OCI-LY1 (cell line): ENCODE data around the gene ARMCX2.

Source experiments
- H2AFZ ChIP-seq: fragments of 200-600 bp; sonication (generic), shearing (Covaris generic); 2 replicates; pipeline ENCODE4 v1.6.0; 2014; ENCODE audit warnings: antibody characterized with exemption, mild to moderate bottlenecking, low read length
- H3F3A ChIP-seq: fragments of 200-600 bp; sonication (generic), shearing (Covaris generic); 2 replicates; pipeline ENCODE4 v1.6.0; 2014; ENCODE audit warnings: mild to moderate bottlenecking, antibody characterized with exemption, low read length, moderate library complexity; ENCODE audit not compliant: insufficient read depth
- H3K27ac ChIP-seq: fragments of 200-600 bp; sonication (generic); 2 replicates; pipeline ENCODE4 v1.5.1; 2014; ENCODE audit warnings: low read length, mixed run types, mild to moderate bottlenecking, low read depth; ENCODE audit not compliant: poor library complexity, severe bottlenecking
- H3K27me3 ChIP-seq: fragments of 200-600 bp; sonication (generic); 2 replicates; pipeline ENCODE4 v1.6.0; 2014; ENCODE audit warnings: antibody characterized with exemption, mild to moderate bottlenecking, low read length, moderate library complexity; ENCODE audit not compliant: insufficient read depth
- H3K36me3 ChIP-seq: fragments of 200-600 bp; sonication (generic); 2 replicates; pipeline ENCODE4 v1.6.1; 2014; ENCODE audit warnings: mild to moderate bottlenecking, antibody characterized with exemption, low read length, moderate library complexity, mixed read lengths; ENCODE audit not compliant: insufficient read depth
- H3K4me1 ChIP-seq: fragments of 200-600 bp; sonication (generic); 2 replicates; pipeline ENCODE4 v1.5.1; 2014; ENCODE audit warnings: mild to moderate bottlenecking, low read length, moderate library complexity; ENCODE audit not compliant: insufficient read depth, severe bottlenecking
- H3K4me2 ChIP-seq: fragments of 200-600 bp; sonication (generic), shearing (Covaris generic); 2 replicates; pipeline ENCODE4 v1.6.1; 2014; ENCODE audit warnings: low read length
- H3K4me3 ChIP-seq: fragments of 200-600 bp; sonication (generic); 2 replicates; pipeline ENCODE4 v1.5.1; 2014; ENCODE audit warnings: low read length, low read depth, mild to moderate bottlenecking, mixed read lengths; ENCODE audit not compliant: poor library complexity, severe bottlenecking
- H3K79me2 ChIP-seq: fragments of 200-600 bp; shearing (Covaris generic); 2 replicates; pipeline ENCODE4 v1.6.1; 2016; ENCODE audit warnings: mixed run types, low read length, mixed read lengths; ENCODE audit not compliant: insufficient read depth
- H3K9ac ChIP-seq: fragments of 200-600 bp; sonication (generic), shearing (Covaris generic); 2 replicates; pipeline ENCODE4 v1.6.1; 2014; ENCODE audit warnings: mild to moderate bottlenecking, low read length, mixed read lengths
- H3K9me2 ChIP-seq: fragments of 200-600 bp; sonication (generic), shearing (Covaris generic); 2 replicates; pipeline ENCODE4 v1.6.1; 2014; ENCODE audit warnings: low read depth, mild to moderate bottlenecking, low read length, mixed read lengths
- H3K9me3 ChIP-seq: fragments of 200-600 bp; shearing (Covaris generic); 2 replicates; pipeline ENCODE4 v1.6.1; 2014; ENCODE audit warnings: low read length, mixed read lengths
- H4K20me1 ChIP-seq: fragments of 200-600 bp; sonication (generic), shearing (Covaris generic); 2 replicates; pipeline ENCODE4 v1.6.0; 2016; ENCODE audit warnings: mild to moderate bottlenecking, low read length; ENCODE audit not compliant: insufficient read depth
- EZH2 ChIP-seq: fragments of 200-600 bp; sonication (generic), shearing (Covaris generic); IDR thresholded peaks from 2 replicates; pipeline ENCODE4 v1.8.0; 2017; ENCODE audit warnings: borderline replicate concordance, mixed run types, mild to moderate bottlenecking, antibody characterized with exemption, low read length, moderate library complexity, mixed read lengths
- TF ChIP-seq, protein P1 (sequence below): fragments of 200-600 bp; sonication (generic), shearing (Covaris generic); IDR thresholded peaks from 2 replicates; pipeline ENCODE4 v1.5.1; 2017; ENCODE audit warnings: mild to moderate bottlenecking, antibody characterized with exemption, low read length, moderate library complexity, mixed read lengths

ARMCX2 gene

GRCh38 chrX:101668143-101668542 is 8.5 kb upstream of the ARMCX2 start:
- Histone ChIP-seq H3K9me3 (no peaks in the 10 kb centered on the region), H3K27me3 (no peaks in the 10 kb centered on the region), H3K9ac (no peak overlapping the region)

DNA sequence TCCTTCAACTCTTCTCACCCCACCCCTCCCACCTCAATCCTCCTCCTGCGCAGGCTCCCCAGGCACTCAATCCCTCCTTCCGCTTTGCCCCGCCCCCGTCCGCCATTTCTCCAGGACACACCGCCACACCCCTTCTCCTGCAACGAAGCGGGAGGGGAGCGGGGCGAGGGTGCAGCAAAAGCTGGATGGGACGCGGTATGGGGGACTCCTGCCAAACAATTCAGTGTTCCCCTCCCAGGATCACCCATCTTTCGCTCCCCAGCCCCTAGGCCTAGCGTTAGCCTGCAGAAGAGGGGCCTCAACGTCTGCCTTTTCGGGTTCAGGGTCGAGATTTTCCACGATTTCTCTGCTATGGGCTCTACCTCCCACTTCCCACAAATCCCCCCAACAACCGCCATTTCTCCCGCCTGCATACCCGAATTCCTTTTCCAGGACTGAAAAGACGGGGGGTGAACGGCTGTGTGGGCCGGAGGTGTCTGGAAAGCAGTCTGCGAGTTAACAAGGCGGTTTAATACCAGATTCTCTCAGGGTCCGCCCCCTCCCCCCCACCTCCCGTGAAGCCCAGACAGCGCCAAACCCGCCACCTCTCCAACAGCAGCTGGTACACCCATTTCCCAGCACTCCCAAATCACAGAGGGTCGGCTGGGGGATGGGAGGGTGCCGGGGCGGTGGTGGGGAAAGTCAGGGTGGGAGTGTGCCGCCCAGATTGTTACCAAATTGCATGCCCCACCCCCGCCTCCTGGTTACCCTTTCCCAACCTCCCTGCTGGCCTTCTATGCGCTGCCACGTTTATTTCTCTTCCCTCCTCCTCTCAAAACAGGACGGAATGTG is 774 bp downstream of the ARMCX2 start:
- H3F3A ChIP-seq: no peaks in the 10 kb centered on the region
- H3K9ac ChIP-seq: peak overlapping the region; percentile 51
- H2AFZ ChIP-seq: 0 out of 2 replicates have a peak overlapping the region, but pooled peaks have one; percentile 12
- H3K4me2 ChIP-seq: peak overlapping the region; percentile 68
- no peaks in the 10 kb centered on the region for H3K79me2 ChIP-seq
- no peaks in the 10 kb centered on the region for H3K36me3 ChIP-seq
- H3K4me3 ChIP-seq: peak overlapping the region; percentile 60
- H3K27ac ChIP-seq: no peak overlapping the region
- H3K27me3 ChIP-seq: no peaks in the 10 kb centered on the region
- no peaks in the 10 kb centered on the region for H4K20me1 ChIP-seq
- no peaks in the 10 kb centered on the region for H3K9me2 ChIP-seq
- H3K4me1 ChIP-seq: peaks cover 14% of the 10 kb centered on the region
- no peaks in the 10 kb centered on the region for H3K9me3 ChIP-seq
- TF ChIP-seq, protein P1, sequence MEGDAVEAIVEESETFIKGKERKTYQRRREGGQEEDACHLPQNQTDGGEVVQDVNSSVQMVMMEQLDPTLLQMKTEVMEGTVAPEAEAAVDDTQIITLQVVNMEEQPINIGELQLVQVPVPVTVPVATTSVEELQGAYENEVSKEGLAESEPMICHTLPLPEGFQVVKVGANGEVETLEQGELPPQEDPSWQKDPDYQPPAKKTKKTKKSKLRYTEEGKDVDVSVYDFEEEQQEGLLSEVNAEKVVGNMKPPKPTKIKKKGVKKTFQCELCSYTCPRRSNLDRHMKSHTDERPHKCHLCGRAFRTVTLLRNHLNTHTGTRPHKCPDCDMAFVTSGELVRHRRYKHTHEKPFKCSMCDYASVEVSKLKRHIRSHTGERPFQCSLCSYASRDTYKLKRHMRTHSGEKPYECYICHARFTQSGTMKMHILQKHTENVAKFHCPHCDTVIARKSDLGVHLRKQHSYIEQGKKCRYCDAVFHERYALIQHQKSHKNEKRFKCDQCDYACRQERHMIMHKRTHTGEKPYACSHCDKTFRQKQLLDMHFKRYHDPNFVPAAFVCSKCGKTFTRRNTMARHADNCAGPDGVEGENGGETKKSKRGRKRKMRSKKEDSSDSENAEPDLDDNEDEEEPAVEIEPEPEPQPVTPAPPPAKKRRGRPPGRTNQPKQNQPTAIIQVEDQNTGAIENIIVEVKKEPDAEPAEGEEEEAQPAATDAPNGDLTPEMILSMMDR: no peak
- no peak for TF ChIP-seq EZH2

More at GRCh38 chrX:101668143-101668542, 8.5 kb upstream of the ARMCX2 start:
- Histone ChIP-seq H3K4me2 (no peak overlapping the region), H2AFZ (no peak overlapping the region), H3K9me2 (no peaks in the 10 kb centered on the region), H3K79me2 (no peaks in the 10 kb centered on the region), H3F3A (no peaks in the 10 kb centered on the region), H4K20me1 (no peaks in the 10 kb centered on the region), H3K4me1 (no peaks in the 10 kb centered on the region), H3K27ac (no peak overlapping the region), H3K4me3 (no peak overlapping the region), H3K36me3 (no peaks in the 10 kb centered on the region)
- TF ChIP-seq, protein P1: no peak
- no peak for TF ChIP-seq EZH2

- Histone ChIP-seq H3K9me2 (no peaks in the 10 kb centered on the region), H3K4me1 (peaks cover 14% of the 10 kb centered on the region), H3F3A (no peaks in the 10 kb centered on the region), H3K36me3 (no peaks in the 10 kb centered on the region), H3K27ac (no peak overlapping the region), H3K9ac (no peak overlapping the region), H3K9me3 (no peaks in the 10 kb centered on the region), H3K4me3 (no peak overlapping the region), H4K20me1 (no peaks in the 10 kb centered on the region), H3K27me3 (no peaks in the 10 kb centered on the region), H3K79me2 (no peaks in the 10 kb centered on the region), H3K4me2 (no peak overlapping the region), H2AFZ (no peak overlapping the region)
- TF ChIP-seq EZH2: no peak
- TF ChIP-seq, protein P1: no peak
Measured at GRCh38 chrX:101657495-101657894, 2.2 kb downstream of the ARMCX2 start.
